Measurements from ENCODE around the gene MLPH.

The MLPH gene

GRCh38 chr2:237597196-237598145 lies 110.4 kb downstream of the MLPH start:
- Histone ChIP-seq H3K4me1 (ENCODE audit: control insufficient read depth, low read length) (no peaks in the 10 kb centered on the region), H3K27me3 (ENCODE audit: control insufficient read depth, low read length) (peaks cover 2% of the 10 kb centered on the region), H3K4me2 (ENCODE audit: low read length) (no peak overlapping the region), H3K9me2 (replicated peaks; ENCODE audit: control insufficient read depth, low read length) (no peaks in the 10 kb centered on the region), H3K9me3 (ENCODE audit: control insufficient read depth, insufficient read depth, low read length) (no peaks in the 10 kb centered on the region), H3K27ac (ENCODE audit: low read depth, low read length) (no peak overlapping the region), H3K79me2 (ENCODE audit: control insufficient read depth, low read length) (no peaks in the 10 kb centered on the region), H4K20me1 (ENCODE audit: control insufficient read depth, insufficient read depth, low read depth, low read length) (no peaks in the 10 kb centered on the region), H3K4me3 (ENCODE audit: low read length) (no peak overlapping the region), H3K36me3 (ENCODE audit: control insufficient read depth, low read length) (no peaks in the 10 kb centered on the region), H3F3A (ENCODE audit: control insufficient read depth, insufficient read depth) (no peaks in the 10 kb centered on the region)
- TF ChIP-seq EZH2phosphoT487 (IDR thresholded peaks at IDR 0.05; ENCODE audit: borderline replicate concordance, low read length) (no peak), CTCF (IDR thresholded peaks at IDR 0.05; ENCODE audit: low read depth, low read length, poor library complexity, severe bottlenecking) (no peak)

GRCh38 chr2:237598468-237599208 lies 111.6 kb downstream of the MLPH start:
- TF ChIP-seq CTCF (IDR thresholded peaks at IDR 0.05; ENCODE audit: low read depth, low read length, poor library complexity, severe bottlenecking) = no peak

GRCh38 chr2:237599465-237600110 lies 112.5 kb downstream of the MLPH start:
- Histone ChIP-seq H3K79me2 (ENCODE audit: control insufficient read depth, low read length) (no peaks in the 10 kb centered on the region), H3K4me3 (ENCODE audit: low read length) (no peak overlapping the region), H3K9me3 (ENCODE audit: control insufficient read depth, insufficient read depth, low read length) (no peaks in the 10 kb centered on the region), H3K27ac (ENCODE audit: low read depth, low read length) (no peak overlapping the region), H3K27me3 (ENCODE audit: control insufficient read depth, low read length) (peaks cover 2% of the 10 kb centered on the region), H3K4me1 (ENCODE audit: control insufficient read depth, low read length) (peaks cover 10% of the 10 kb centered on the region), H3K36me3 (ENCODE audit: control insufficient read depth, low read length) (no peaks in the 10 kb centered on the region), H3K4me2 (ENCODE audit: low read length) (no peak overlapping the region), H4K20me1 (ENCODE audit: control insufficient read depth, insufficient read depth, low read depth, low read length) (no peaks in the 10 kb centered on the region), H3F3A (ENCODE audit: control insufficient read depth, insufficient read depth) (no peaks in the 10 kb centered on the region), H3K9me2 (replicated peaks; ENCODE audit: control insufficient read depth, low read length) (no peaks in the 10 kb centered on the region)
- TF ChIP-seq CTCF (IDR thresholded peaks at IDR 0.05; ENCODE audit: low read depth, low read length, poor library complexity, severe bottlenecking) (no peak), EZH2phosphoT487 (IDR thresholded peaks at IDR 0.05; ENCODE audit: borderline replicate concordance, low read length) (no peak)

More at GRCh38 chr2:237598468-237599208, 111.6 kb downstream of the MLPH start:
- Histone ChIP-seq H4K20me1 (ENCODE audit: control insufficient read depth, insufficient read depth, low read depth, low read length) (no peaks in the 10 kb centered on the region), H3K9me3 (ENCODE audit: control insufficient read depth, insufficient read depth, low read length) (no peaks in the 10 kb centered on the region), H3K9me2 (replicated peaks; ENCODE audit: control insufficient read depth, low read length) (no peaks in the 10 kb centered on the region), H3K27me3 (ENCODE audit: control insufficient read depth, low read length) (peaks cover 2% of the 10 kb centered on the region), H3K27ac (ENCODE audit: low read depth, low read length) (no peak overlapping the region), H3K4me2 (ENCODE audit: low read length) (no peak overlapping the region), H3K36me3 (ENCODE audit: control insufficient read depth, low read length) (no peaks in the 10 kb centered on the region), H3F3A (ENCODE audit: control insufficient read depth, insufficient read depth) (no peaks in the 10 kb centered on the region), H3K4me3 (ENCODE audit: low read length) (no peak overlapping the region), H3K4me1 (ENCODE audit: control insufficient read depth, low read length) (peaks cover 5% of the 10 kb centered on the region), H3K79me2 (ENCODE audit: control insufficient read depth, low read length) (no peaks in the 10 kb centered on the region)
